ENCODE results near the gene SCN8A.
"Not testable (repeated sequence)": the region's sequence is repeated elsewhere in the genome, so short reads cannot be mapped to it uniquely, and the experiment has no call there.

Gene SCN8A

DNA sequence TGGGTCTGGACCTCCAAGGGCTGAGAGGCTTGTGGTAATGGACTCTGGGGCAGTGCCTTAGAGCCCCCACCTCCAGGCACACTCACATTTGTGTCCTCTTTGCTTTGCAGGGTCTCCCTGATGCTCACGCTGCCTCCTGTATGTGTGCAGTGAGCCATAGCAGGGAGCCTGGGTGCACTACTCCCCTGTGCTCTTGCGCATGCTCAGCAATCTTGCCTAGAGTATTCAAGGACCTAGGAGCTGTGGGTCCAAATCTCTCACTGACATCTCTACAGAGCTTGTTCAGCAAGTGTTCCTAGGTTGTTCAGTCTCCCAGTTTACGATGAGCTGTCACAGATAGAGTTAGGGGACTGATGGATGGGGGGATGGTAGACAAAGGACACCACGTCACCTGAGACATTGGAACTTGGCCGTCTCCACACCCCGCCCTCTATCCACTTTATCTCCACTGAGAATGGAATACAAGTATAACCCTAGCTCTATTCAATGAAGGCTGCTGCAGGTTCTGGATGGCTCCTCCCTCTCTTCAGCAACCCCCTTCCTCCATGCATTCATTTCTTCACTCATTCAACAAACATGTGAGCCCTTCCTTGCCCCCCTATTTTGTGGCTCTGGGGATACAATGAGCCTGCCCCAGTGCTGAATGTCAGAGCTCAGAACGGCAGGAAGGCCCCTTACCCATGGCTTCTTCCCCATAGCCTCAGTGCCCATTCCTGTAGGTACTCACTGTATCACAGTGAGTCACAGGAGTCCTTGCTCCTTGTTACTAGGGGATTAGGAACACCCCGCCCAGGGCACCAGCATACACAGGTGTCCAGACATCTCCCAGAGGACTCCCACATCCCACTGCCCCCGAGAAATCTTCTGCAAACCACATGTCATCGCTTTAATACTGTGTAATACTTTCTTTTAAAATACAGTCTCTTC lies 226.3 kb downstream of the SCN8A start:
- no peak for DNase-seq (ENCODE audit: low read depth)

- no peak for DNase-seq (ENCODE audit: low read depth)
Measured at GRCh38 chr12:51818086-51818485, 227.1 kb downstream of the SCN8A start.

DNA sequence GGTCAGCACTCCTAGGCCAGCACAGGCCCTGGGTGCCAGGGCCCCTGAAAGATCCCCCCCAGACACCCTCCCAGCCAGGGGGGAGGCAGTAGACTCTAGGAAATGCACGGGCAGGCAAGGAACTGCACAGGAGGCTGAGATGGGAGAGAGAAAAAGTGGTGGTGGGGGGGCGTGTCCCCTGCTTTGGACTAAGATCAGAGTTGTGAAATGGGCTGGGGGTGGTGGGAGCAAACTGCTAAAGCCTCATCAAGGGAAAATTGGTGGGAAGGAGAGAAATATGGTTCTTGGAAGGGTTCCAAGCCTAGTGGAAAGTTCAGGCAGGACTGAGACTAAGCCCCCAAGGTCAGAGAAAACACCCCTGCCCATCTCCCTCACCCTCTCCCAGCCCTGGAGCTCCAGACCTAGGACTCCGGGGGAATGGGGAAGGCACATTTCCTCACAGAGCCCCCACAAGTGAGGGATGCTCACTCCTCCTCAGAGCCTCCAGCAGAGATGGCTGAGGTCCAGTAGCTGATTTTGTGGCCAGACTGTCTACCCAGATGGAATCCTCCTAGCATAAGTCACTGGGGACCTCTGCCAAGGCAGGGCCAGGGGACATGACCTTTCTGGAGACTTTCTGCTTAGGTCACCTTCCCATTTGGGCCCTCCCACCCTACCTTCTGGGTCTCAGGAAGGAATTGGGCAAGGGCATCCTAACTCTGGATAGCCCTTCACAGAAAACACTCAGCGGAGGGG lies 227.7 kb downstream of the SCN8A start:
- no peak for DNase-seq (ENCODE audit: low read depth)

DNA sequence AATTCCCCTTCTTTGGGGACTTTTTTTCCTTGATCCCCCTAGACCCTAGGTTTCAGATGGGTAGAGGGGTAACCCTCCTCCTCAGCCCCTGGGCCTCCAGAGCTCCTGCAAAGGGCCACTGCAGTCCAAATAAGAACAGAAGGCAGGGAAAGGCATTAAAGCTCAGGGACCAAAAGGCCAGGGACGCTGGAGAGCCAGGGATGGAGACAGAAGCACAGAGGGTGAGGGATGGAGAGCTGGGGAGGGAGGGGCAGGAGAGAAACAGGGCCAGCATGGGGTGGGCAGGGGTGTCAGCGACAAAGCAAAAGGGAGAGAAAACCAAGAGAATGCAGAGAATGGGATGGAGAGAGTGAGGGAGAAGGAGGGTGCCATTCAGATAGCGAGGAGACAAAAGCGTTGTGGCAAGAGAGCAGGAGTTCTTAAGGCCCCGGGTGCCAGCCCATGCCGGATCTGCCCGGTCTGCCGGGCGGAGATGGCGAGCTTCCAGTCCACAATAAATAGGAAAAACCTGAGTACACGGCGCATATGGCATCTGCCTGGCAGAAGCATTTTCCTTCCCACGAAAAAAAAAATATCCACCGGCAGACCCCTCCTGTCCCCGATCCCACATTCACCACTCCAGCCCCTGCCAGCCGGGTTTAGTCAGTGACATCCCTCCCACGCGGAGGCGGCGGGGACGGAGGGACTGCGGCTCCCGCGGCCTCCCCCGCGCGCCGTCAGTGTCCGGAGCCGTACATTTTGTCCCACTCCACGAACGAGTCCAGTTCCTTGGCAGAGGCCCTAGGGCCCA lies 228.9 kb downstream of the SCN8A start:
- no peak for DNase-seq (ENCODE audit: low read depth)

GRCh38 chr12:51820526-51821439 lies 229.8 kb downstream of the SCN8A start:
- DNase-seq (ENCODE audit: low read depth): peak; percentile 75

GRCh38 chr12:51821440-51822260 lies 230.6 kb downstream of the SCN8A start:
- no peak for DNase-seq (ENCODE audit: low read depth)

GRCh38 chr12:51822261-51822616 lies 231.2 kb downstream of the SCN8A start:
- DNase-seq (ENCODE audit: low read depth): no peak

DNA sequence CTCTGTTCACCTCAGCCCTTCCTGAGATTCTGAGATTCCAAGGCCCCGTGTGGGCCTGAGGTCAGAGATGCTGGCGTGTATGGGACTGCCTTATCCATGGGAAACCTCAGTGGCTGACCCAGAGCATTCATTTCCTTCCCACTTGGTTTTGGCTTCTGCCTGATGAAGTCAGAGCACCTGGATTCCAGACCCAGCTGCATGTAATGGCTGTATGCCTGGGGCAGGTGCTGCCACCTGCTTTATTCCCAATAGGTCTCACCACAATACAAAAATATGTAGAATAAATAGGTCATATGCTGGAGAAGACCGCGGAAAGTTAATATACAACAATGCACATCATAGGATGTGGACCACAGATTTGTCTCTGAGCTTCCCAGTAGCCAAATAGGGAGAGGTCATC lies 231.9 kb downstream of the SCN8A start:
- DNase-seq (ENCODE audit: low read depth): no peak

DNA sequence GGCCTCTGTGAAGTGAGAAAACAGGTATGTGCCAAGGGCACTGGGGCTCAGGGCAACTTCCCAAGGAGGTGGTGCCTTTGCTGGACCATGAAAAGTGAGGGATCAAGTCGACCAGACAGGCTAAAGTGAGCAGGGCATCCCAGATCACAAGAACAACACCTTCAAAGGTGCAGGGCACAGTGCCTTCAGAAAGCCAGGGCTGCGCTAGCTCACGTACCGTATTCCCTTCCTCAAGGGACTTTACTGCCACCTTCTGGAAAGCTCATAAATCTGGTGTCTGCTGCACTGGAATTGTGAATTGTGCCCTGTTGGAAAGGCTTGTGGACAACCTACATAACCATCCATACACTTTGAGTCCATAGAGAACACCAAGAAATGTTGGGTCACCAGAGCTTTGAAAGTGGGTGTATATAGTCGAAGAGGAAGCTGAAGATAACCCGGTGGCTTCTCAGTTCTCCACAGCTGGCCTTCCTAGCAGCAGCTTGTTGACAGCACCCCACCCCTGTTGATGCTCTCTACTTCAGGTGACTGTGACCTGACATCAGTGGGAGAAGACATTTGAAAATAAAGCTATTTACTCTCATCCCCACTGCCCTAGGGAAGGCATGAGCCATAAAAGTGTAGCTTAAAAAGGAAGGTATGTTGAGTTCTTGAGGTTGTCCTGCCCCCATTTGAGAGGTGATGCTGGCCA lies 233.0 kb downstream of the SCN8A start:
- DNase-seq (ENCODE audit: low read depth): no peak

GRCh38 chr12:51825216-51825615 lies 234.2 kb downstream of the SCN8A start:
- no peak for DNase-seq (ENCODE audit: low read depth)

- no peak for DNase-seq (ENCODE audit: low read depth)
Measured at GRCh38 chr12:51826881-51827280, 235.8 kb downstream of the SCN8A start.

DNA sequence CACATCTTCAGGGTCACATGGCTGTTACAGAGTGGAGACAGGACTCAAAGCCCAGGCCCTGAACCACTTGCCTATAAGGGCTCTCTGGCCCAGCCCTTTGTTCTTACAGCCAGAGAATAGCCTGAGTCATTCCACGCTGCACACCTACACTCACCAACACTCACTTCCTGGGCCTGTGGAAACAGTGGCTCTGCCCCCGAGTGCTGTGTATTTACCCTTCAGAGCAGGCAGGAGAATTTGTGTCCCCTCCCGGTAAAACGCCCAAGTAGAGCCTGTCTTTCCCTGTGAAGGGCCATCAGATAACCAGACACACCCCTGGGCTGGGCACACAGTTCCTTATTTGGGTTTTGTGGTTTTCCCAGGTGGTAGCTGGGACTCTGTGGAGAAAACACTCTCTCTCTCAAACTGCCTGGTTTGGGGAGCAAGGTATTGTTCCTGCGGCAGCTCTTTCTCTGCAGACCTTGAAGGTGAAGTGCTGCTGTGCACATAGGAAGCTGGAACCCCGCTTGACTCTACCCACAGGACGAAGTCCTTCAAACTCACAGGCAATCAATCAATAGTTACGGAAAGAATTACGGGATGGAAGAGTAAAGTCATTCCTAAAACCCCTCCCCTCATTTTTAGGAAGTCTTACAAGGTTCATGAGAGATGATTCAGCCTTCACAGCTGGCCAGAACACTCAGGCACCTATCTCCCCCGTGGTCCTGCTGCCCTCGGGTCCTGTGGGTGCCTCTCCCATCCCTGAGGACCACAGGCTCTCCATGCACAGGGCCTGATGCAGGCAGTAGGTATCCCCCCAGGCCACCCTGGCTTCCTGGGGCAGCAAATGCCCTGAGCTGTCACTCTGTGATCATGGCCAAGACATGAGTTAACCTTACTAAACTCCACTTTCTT lies 237.1 kb downstream of the SCN8A start:
- DNase-seq (ENCODE audit: low read depth): peak; percentile 53

DNA sequence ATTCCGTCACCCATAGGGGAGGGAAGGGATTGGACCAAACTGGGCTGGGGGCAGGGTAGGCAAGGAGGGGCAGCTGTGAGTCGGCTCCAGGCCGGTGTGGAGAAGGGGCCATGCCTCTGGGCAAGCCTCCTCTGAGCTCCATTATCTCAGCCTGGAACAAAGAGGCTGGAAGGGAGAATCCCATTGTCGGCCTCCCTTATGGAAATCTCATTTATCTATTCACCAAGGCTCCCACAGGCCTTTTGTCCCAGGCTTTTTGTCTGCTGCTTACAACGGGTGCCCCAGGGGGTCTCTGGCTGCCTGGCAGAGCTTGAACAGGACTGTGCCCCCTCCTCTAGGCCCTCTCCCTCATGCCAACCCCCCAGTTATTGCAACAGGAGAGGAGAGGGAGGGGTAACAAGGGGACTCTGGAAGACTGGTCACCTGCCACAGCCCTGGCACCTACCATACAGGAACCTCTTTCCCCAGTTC lies 238.0 kb downstream of the SCN8A start:
- no peak for DNase-seq (ENCODE audit: low read depth)

DNA sequence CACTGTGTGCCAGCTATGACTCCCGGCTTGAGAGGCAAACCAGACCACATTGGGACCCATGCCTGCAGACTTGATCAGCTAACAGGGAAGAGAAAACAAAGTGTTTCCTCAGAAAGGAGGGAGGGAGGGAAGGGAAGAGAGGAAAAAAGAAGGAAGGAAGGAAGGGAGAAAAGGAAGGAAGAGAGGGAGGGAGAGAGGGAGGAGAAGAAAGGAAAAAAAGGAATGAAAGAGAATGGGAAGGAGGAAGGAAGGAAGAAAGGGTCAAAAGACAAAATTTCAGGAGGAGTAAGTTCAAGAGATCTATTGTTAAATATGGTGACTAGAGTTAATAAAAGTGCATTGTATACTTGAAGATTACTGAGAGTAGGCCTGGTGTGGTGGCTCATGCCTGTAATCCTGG lies 238.6 kb downstream of the SCN8A start:
- DNase-seq (ENCODE audit: low read depth): no peak

- DNase-seq (ENCODE audit: low read depth): not testable (repeated sequence)
Measured at GRCh38 chr12:51831817-51832216, 240.8 kb downstream of the SCN8A start.

DNA sequence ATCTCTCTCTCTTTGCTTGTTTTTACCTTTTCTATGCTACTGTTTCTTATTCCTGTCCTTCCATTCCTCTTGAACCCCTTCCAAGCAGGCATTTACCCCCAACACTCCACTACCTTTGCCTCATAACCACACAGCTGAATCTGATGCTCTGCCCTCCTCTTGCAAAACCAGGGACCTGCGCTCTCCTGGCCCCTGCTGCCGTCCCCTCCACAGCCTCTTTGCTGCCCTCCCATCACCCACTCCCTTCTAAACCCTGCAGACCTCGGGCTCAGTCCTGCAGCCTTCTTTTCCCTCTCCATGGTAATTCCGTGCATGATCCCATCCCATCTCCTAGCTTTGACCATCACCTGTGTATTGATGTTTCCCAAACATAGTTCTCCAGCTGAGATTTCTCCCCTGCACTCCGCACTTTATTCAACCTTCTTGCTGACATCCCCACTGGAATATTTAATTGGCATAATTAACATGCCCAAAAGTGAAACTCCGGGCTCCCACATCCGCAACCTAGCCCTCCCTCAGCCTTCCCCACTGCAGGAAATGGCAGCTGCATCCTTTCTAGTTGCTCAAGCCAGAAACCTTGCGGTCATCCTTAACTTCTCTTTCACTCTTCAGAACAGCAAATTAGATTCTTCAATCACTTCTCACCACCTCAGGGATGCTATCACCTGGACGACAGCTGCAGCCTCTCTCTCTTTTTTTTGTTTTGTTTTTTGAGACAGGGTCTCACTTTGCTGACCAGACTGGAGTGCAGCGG lies 241.5 kb downstream of the SCN8A start:
- DNase-seq (ENCODE audit: low read depth): no peak

DNA sequence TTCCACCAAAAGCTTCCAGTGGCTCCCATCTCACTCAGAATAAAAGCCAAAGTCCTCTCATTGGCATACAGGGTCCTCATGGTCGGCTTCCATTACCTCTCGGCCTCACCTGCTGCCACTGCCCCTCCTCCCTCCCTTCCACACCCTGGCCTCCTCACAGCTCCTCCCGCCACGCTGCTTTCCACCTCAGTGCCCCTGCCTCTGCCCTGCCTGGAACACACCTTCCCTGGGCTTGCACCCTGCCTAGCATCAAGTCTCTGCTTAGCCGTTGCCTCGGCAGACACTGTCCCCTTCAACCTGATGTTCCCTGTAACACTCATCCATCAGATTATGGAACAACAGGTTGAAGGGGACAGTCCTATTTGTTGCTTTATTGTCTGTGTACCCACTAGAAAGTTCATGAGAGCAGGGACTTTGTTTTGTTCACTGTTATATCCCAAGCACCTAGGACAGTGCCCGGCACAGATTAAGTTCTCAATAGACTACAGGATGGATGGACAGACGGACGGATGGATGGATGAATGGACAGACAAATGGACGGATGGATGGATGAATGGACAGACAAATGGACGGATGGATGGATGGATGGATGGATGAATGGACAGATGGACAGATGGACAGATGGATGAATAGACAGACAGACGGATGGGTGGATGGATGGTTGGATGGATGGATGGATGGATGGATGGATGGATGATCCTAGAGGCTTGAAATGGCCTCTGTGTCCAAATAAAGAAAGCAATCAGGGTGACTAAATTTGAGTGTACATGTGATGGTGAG lies 242.6 kb downstream of the SCN8A start:
- DNase-seq (ENCODE audit: low read depth): no peak
